ELF-1 (cell line): ENCODE measurements around the gene JAKMIP1.

Experiments
- DNase-seq: peaks from one replicate; pipeline ENCODE4 v3.0.0-alpha.2; 2016; ENCODE audit warnings: low read depth, low spot score

The JAKMIP1 gene

DNA sequence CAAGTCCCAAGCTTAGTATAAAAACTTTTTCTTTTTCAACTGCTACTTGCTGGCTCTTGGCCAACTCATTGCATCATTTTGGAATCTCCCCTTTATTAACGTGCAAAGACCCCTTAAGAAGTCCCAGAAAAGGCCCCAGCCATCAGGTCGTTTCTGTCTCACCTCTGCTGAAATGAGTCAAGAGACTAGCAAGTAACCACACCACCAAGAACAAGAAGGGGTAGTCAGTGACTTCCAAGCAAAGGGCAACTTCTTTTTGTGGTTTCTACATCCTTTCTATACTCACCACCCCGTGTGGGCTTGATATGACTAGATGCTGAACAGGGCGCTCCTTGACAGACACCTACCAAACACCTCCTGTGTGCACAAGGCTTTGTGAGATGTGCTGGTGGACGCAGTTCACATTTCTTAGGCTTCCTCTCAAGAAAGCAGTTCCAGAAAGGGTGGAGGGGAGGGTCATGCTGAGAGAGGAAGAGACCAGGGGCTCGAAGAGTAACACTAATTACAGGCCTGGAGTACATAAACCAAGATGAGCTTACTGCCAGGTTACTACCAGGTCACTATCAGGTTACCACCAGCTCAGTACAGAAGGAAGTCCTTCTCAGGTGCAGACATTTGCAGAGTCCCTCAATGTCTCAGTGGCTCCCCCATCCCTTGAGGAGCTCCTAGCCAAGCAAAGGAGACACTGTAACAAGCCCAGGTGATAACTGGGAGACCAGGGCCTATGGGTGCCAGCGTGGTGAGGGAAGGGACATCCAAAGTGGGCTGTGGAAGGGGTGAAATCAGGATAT lies 19.3 kb downstream of the JAKMIP1 start:
- no peak for DNase-seq

- no peak for DNase-seq
Observed at GRCh38 chr4:6179362-6179761, 21.0 kb downstream of the JAKMIP1 start.

DNA sequence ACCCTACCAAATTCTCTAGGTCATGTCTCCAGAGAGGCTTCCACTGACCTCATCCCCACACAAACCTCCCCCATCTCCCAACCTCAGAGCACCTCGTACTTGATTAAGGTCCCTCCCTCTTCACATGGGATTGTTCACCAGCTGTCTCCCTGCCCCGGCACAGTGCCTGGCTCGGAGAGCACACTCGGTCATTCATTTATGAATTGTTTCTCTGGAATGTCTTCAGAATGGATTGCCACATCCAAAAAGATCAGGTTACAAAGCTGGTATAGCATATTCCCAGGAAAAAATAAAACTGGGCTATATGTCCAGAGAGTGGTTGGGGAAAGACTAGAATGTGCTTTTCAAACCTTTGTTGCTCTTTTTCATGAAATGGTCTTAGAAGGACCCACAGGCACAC lies 21.6 kb downstream of the JAKMIP1 start:
- no peak for DNase-seq

GRCh38 chr4:6177587-6178197 lies 22.7 kb downstream of the JAKMIP1 start:
- DNase-seq = peak; percentile 27

DNA sequence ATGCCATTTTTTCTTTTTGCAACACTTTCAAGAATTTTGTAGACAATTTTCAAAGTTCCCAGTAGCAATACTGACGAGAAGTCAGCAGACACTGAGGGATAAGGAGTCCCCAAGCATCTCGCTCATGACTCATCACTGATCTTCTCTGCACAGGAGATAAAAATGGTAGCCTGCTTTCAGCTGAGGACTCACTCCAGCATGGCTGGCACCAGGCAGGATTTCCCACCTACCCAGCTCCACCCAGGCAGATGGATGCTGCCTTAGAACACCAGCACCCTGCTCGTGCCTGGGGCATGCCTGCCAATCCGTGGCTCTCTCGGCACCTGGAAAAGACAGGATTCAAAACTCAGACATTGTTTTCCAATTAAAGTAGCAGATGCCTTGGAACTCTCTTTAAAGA lies 24.9 kb downstream of the JAKMIP1 start:
- DNase-seq = no peak

GRCh38 chr4:6172927-6173200 lies 27.5 kb downstream of the JAKMIP1 start:
- DNase-seq = peak; percentile 19

DNA sequence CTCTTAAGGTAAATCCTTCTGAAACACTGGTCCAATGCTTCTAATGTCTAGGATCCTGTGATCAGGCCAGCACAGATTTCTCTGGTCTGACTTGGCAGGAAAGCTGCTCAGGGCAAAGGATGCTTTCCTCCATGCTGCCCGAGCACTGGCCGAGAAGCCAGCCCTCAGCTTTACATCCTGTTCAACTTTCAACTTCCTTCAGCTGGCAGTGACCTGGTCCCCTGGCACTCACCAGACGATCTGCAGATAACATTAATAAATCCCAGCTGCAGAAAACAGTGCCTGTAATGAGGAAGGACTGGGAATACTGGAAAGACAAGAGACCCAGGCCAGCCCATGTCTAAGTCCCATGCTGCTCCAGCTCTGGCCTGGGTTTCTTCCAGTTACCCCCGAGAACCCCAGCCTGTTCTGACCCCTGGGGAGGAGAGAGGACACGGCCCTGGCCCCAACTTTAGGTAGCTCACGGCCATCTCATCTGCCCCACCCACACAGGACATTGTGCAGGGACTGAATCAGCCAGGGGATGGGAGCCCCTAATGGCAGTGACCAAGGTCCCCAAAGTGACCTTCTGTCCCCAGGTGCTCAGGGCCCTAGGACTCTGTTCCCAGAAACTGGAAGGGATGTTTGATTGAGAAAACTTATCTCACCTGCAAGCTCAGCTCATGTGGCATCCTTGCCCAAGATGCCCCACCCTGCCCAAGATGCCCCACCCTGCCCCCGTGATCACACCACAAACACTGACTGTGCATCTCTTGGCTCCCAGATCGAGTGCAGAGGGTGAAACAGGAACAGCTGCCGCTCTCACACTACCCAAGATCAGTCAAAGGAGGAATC lies 28.0 kb downstream of the JAKMIP1 start:
- no peak for DNase-seq

DNA sequence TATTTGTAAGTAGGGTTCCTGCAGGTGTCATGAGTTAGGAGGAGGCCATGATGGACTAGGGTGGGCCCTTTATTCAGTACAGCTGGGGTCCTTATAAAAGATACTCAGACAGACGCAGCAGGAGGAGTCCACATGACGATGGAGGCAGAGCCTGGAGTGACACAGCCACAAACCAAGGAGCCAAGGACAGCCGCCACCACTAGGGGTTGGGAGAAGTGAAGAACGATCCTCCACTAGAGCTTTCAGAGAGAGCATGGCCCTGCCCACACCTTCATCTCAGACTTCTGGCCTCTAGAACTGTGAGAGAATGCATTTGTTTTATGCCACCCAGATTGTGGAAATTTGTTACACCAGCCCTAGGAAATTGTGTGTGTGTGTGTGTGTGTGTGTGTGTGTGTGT lies 31.1 kb downstream of the JAKMIP1 start:
- no peak for DNase-seq

DNA sequence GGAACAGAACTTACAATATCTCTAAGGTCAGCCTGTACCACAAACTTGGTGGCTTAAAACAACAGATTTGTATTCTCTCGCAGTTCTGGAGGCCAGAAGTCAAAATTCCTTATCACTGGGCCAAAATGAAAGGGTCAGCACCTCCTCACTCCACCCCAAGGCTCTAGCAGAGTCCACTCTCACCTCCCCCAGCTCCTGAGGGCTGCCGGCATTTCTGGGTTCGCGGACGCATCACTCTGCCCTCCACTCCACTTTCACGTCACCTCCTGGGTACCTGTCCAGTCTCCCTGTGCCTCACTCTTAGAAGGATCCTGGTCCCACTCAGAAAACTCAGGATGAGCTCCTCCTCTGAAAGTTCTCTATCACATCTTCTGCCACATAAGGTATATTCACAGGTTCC lies 34.6 kb downstream of the JAKMIP1 start:
- DNase-seq = no peak

DNA sequence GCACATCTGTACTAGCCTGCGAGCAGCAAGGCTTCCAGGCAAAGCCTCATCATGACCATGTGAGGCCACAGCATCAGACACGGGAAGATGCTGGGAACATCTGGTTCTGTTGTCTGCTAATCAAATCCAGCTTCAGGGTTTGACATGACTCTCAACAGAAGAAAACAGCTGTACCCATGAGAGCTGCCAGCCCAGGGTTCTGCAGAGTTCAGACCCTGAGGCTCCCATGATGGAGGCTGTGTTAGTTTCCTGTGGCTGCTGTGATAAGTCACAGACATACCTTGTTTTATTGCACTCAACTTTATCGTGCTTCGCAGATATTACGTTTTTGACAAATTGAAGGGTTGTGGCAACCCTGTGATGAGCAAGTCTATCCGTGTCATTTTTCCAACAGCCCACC lies 37.5 kb downstream of the JAKMIP1 start:
- DNase-seq = no peak

GRCh38 chr4:6161921-6162464 lies 38.4 kb downstream of the JAKMIP1 start:
- no peak for DNase-seq

DNA sequence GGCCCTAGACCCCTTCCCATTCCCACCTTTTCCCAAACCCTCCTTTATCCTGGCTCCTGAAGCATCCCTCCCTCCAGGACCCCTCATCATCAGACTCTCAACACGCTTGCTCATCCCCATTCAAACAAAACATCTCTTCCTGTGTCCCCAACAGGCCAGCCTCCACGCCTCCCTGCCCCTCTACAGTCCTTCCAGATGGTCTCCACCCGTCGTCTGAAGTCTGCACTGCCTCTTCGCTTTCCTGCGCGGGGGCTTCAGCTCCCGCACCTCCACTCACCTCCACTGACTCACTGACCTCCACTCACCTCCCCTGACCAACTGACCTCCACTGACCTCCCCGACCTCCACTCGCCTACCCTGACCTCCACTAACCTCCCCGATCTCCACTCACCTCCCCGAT lies 39.8 kb downstream of the JAKMIP1 start:
- no peak for DNase-seq

DNA sequence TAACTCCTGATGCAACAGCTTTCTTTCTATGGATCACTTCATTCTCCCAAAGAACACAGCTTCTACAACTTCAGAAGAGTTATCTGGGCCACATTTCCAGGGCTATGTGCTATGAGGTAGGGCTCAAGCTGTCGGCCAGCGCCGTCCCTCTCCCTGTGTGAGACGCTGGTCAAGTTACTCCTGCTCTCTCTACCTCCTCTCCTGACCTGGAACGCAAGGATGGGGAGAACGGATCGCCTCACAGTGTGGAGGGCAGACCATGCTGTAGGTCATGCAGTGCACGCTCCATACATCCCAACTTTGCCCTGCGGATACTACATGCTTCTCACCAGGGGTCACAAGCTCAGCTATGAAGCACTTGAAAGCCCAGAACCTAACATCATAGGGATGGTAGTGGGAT lies 42.4 kb downstream of the JAKMIP1 start:
- DNase-seq = no peak

DNA sequence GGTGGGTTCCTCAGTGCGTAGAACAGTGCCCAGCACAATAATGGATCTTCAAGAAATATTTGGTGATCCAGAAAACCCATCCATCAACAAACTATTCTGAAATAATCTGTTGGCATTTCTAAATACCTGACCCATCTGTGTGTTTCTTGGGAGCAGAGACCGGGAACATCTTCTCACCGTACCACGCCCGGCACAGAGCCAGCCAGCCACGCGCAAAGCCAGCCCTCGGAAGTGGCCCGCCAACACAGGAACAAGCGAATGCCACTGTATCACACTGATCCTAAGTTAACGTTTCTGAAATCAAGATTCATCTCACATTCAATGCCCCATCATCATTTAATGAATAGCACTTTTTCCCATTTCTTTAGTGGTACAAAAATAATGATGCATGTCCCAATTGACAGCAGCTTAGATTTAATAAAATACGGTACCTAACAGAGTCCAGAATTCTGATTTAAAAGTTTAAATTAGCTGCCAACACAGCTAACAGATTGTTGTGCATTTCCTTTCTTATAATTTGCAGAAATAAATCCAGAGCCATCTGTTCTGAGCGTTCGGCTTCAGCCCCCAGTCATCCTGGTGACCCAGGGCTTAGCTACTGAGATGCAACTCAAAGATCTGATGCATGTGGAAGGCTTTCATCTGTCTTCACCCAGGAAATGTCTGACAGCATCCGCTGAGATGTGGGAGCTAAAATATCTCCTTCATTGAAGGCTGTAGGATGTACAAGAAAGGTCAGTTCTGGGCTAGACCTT lies 44.2 kb downstream of the JAKMIP1 start:
- no peak for DNase-seq

GRCh38 chr4:6154875-6155274 lies 45.5 kb downstream of the JAKMIP1 start:
- no peak for DNase-seq

DNA sequence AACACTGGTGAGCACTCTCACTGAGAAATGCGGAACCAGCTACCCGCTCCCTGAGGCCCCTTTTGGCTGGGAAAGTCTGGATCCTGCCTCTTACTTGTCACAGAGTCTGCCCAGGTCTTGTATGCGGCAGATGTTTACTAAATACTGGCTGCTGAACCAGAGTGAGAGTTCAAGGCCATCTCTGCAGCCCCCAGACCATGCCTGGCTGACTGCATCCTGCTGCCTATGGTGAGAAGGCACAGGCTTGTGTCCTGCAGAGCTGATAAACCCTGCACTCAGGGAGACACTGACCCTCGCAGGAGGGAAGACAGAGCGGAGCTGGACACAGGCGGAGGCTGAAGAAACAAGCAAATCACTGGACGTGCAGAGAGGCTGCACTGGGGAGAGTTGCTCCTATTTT lies 46.5 kb downstream of the JAKMIP1 start:
- peak; percentile 18 for DNase-seq

GRCh38 chr4:6152869-6153705 lies 47.3 kb downstream of the JAKMIP1 start:
- DNase-seq = no peak

GRCh38 chr4:6150046-6150735 lies 50.2 kb downstream of the JAKMIP1 start:
- no peak for DNase-seq

DNA sequence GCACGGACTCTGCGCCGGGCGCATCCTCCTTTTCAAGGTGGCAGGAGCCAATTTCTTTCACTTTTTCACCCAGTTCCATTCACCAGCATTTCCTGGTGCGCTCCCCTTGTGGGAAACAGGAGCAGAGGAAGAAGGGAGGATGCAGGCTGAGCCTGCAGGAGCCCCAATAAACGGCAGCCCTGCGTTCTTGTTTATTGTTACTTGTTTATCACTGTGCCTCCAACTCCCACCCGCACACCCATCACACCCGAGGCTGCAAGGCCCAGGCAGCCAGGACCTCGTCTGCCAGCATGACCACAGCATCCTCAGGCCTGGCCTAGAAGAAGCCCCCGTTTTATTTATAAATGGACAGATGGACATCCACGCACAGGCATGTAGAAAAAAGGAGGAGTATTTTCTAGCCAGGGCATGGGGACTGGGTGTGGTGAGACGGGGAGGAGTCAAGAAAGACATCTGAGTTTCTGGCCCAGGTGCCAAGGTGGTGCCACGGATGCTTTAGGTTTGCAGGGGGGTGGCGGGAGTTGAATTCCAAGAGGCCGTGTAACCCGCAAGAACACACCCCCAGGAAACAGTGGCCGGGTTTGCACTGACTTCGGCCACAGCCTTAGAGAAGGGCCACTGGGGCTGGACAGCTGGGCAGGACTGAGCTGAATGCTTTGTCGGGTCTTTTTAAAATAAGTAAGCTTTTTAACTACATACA lies 51.7 kb downstream of the JAKMIP1 start:
- no peak for DNase-seq

DNA sequence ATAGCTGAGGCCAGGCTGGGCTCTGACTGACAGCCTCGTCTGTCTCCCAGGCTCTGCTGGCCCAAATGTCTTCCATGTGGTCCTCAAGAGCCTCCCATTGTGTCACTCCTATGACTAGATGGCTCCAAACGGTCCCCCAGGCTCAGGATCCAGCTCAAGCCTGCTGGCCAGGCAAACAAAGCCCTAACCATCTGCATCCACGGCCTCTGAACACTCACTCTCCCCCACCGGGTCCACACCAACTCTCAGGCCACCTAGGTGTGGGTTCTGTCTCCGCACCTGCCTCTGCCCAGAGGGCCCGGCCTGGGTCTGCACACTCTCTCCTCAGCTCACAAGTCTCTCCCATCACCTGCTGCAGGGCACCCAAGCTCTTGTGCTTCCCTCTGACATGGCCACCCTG lies 52.9 kb downstream of the JAKMIP1 start:
- DNase-seq = no peak
